SK-N-MC (cell line): Measurements from ENCODE around the gene GREB1L.

ENCODE experiments used
- EZH2 ChIP-seq: fragments of 200-600 bp; sonication (generic); IDR thresholded peaks from one replicate; pipeline ENCODE4 v1.6.1; 2017; ENCODE audit warnings: antibody characterized with exemption
- FOXP2 ChIP-seq: optimal IDR thresholded peaks from 2 replicates; pipeline ENCODE3; 2011; ENCODE audit warnings: mild to moderate bottlenecking, moderate library complexity; ENCODE audit not compliant: insufficient read depth; ENCODE audit errors: extremely low read length, control extremely low read depth
- POLR2AphosphoS5 ChIP-seq: IDR thresholded peaks from 2 replicates; pipeline ENCODE4 v1.6.1; 2012; ENCODE audit warnings: mild to moderate bottlenecking, low read depth, low read length, borderline replicate concordance

DNA sequence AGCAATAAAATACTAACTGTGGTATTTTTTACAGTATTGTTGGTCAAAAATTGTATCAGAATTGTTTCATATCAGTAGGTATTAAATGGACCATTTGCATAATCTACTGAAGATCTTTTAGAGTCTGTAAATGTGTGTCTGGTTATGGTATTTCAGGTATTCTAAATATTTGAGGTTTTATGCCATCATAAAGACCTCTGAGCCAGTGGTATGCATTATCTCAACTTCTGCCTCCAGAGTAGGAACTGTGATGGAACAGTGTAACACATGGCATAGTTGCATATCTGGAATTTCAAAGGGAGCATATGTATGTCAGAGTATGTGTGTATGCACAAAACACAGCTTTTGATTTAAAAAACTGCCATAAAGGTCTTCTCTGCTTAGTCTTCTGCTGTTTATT, 15.4 kb downstream of the GREB1L start:
- no peak for TF ChIP-seq POLR2AphosphoS5
- TF ChIP-seq EZH2: no peak
- no peak for TF ChIP-seq FOXP2
